Left lung (tissue), 10 donors: ENCODE results near the gene UGT1A9. TPM values are rescaled to one million over a fixed set of nuclear protein-coding genes. Genes with fewer than 3 reads are reported as not detected.

Source experiments
- ATAC-seq: fragments of 200-7000 bp; cut with Tn5 transposase; one replicate; pipeline ENCODE4 v1.9.1; 2020; ENCODE audit warnings: moderate library complexity
- DNase-seq, 4 donors: peaks; one replicate each; pipeline ENCODE4 v3.0.0-alpha.2; 2013 to 2020
- H3K27ac ChIP-seq, 2 donors: fragments of 200-600 bp; sonication (generic) in 1 of 2; one replicate each; pipeline versions ENCODE4 v1.5.0 to v1.8.0; 2020 to 2021
- H3K27me3 ChIP-seq, 2 donors: fragments of 200-600 bp; sonication (generic) in 1 of 2; one replicate each; pipeline versions ENCODE4 v1.5.0 to v1.8.0; 2020 to 2021
- H3K36me3 ChIP-seq, 2 donors: fragments of 200-600 bp; sonication (generic) in 1 of 2; one replicate each; pipeline versions ENCODE4 v1.5.0 to v1.8.0; 2020 to 2021
- H3K4me1 ChIP-seq, 2 donors: fragments of 200-600 bp; one replicate each; pipeline ENCODE4 v1.8.0; 2021
- H3K4me3 ChIP-seq, 2 donors: fragments of 200-600 bp; sonication (generic) in 1 of 2; one replicate each; pipeline versions ENCODE4 v1.5.0 to v1.8.0; 2020 to 2021; ENCODE audit warnings: mild to moderate bottlenecking in 1 of 2
- H3K9me3 ChIP-seq, 2 donors: fragments of 200-600 bp; sonication (generic) in 1 of 2; one replicate each; pipeline versions ENCODE4 v1.5.0 to v1.8.0; 2020 to 2021
- intact Hi-C, 2 donors: fragments of 100-400 bp; cut with DNase I; formaldehyde crosslinking; loops; one replicate each; pipeline versions ENCODE4 v1.11.2 to v1.14.2; 2022
- polyA plus RNA-seq, 6 donors: library from polyadenylated mRNA; unstranded; fragments of 120-200 nt; gene quantifications; one replicate each; pipeline ENCODE4 v1.2.1, GENCODE V29; 2013; ENCODE audit not compliant: insufficient read length in 6 of 6
- total RNA-seq, 2 donors: library from RNA; stranded (reverse); fragmentation: NEBNext Ultra II Directional; extraction: Animal tissue kit (Norgen Biotek cat#: 25700); gene quantifications; one replicate each; pipeline ENCODE4 v1.2.1, GENCODE V29; 2021
- TF ChIP-seq, protein P1 (sequence below), 2 donors: fragments of 200-600 bp; sonication (generic) in 1 of 2; IDR thresholded peaks; one replicate each; pipeline versions ENCODE4 v1.5.0 to v1.8.0; 2021; ENCODE audit warnings: antibody characterized with exemption in 2 of 2
- donor health status: DM: no; HTN: yes; CAD: no.
- donor health status: DM: no; HTN: no; CAD: no.

UGT1A9 gene
- total and polyA plus RNA-seq, 8 donors: not detected

DNA sequence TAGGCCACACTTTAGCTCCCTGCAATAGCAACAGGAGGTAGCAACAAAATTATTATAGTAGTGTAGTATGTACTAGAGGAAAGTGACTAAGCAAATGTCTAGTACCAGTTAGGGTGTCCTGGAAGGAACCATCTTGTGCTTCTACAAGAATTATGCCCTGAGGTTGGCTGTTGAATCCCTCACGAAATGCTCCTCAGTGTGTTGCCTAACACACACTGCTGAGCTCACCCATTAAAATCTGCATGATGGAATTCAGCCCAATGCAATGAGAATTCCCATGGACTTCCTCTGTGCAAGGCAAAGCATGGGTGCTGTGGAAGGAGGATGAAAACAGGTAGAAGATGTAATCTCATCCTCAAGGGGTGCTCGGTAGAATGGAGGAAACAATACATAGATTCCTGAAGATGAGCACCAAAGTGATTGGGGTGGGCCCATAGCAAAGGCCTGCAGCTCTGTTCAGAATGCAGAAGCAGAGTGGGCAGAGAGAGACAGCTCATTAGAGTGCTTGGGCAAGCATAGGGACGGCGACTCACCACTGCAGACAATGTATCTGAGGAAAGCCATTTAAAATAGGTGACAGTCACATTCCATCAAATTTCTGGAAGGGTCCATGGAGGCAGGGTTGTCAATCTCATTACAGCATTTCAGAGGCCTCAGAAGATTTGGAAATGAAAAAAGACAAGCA lies 8.8 kb downstream of the UGT1A9 start:
- Histone ChIP-seq H3K4me1 (no peaks in the 10 kb centered on the region), H3K9me3 (no peaks in the 10 kb centered on the region), H3K27ac (no peak overlapping the region), H3K4me3 (no peak overlapping the region), H3K27me3 (no peaks in the 10 kb centered on the region), H3K36me3 (no peaks in the 10 kb centered on the region)
- TF ChIP-seq, protein P1, sequence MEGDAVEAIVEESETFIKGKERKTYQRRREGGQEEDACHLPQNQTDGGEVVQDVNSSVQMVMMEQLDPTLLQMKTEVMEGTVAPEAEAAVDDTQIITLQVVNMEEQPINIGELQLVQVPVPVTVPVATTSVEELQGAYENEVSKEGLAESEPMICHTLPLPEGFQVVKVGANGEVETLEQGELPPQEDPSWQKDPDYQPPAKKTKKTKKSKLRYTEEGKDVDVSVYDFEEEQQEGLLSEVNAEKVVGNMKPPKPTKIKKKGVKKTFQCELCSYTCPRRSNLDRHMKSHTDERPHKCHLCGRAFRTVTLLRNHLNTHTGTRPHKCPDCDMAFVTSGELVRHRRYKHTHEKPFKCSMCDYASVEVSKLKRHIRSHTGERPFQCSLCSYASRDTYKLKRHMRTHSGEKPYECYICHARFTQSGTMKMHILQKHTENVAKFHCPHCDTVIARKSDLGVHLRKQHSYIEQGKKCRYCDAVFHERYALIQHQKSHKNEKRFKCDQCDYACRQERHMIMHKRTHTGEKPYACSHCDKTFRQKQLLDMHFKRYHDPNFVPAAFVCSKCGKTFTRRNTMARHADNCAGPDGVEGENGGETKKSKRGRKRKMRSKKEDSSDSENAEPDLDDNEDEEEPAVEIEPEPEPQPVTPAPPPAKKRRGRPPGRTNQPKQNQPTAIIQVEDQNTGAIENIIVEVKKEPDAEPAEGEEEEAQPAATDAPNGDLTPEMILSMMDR (IDR thresholded peaks at IDR 0.05): no peak
- ATAC-seq: no peak
- intact Hi-C loops: no loop called here
- no peak for DNase-seq

DNA sequence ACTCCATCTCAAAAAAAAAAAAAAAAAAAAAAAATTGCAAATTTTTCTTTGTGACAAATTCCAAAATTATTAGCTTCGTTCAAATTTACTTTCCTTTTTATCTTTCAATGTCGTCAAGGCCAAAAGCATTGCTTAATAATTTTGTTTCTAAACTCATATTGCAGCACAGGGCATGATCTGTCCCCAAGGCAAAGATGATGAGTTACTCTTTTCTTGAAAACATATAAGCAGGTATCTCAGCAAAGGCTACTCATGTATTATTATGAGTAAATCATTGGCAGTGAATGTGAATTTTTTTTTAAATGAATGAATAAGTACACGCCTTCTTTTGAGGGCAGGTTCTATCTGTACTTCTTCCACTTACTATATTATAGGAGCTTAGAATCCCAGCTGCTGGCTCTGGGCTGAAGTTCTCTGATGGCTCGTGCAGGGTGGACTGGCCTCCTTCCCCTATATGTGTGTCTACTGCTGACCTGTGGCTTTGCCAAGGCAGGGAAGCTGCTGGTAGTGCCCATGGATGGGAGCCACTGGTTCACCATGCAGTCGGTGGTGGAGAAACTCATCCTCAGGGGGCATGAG lies 9.9 kb downstream of the UGT1A9 start, which contains the start of gene UGT1A7:
Gene UGT1A7, plus strand, starts transcription at position 381 of the 579 bp plus-strand sequence. Its CDS starts 37 bp downstream, at position 418.
- intact Hi-C loops: no loop called here
- H3K36me3 ChIP-seq: no peaks in the 10 kb centered on the region
- ATAC-seq (no peak), DNase-seq (no peak)
- TF ChIP-seq, protein P1 (IDR thresholded peaks at IDR 0.05): no peak
- H3K9me3 ChIP-seq: no peaks in the 10 kb centered on the region
- no peak within 1 kb of the TSS for H3K27ac ChIP-seq
- no peaks in the 10 kb centered on the region for H3K27me3 ChIP-seq
- no peaks in the 10 kb centered on the region for H3K4me1 ChIP-seq
- no peak within 1 kb of the TSS for H3K4me3 ChIP-seq

DNA sequence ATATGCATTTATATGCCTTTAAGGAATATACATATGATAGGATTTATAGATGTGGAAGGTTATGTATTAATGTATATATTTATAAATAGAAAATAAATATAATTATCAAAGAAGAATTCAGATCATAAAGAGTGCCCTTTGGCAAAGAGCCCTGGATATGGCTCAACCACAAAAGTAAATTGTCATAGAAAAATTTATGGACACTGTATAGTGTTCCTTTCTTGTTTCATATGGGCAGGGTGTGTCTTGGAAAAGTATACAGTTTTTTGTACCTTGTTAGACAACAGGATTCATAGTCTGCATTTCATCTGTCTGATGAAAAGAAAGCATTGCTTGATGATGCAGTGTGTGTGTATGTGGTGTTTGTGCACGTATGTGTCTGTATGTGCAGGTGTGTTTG lies 12.9 kb downstream of the UGT1A9 start:
- no peak overlapping the region for H3K27ac ChIP-seq
- intact Hi-C loops: no loop called here
- ATAC-seq: no peak
- no peaks in the 10 kb centered on the region for H3K36me3 ChIP-seq
- TF ChIP-seq, protein P1 (IDR thresholded peaks at IDR 0.05): no peak
- H3K4me1 ChIP-seq: no peaks in the 10 kb centered on the region
- no peaks in the 10 kb centered on the region for H3K9me3 ChIP-seq
- no peaks in the 10 kb centered on the region for H3K27me3 ChIP-seq
- no peak for DNase-seq
- H3K4me3 ChIP-seq: no peak overlapping the region

DNA sequence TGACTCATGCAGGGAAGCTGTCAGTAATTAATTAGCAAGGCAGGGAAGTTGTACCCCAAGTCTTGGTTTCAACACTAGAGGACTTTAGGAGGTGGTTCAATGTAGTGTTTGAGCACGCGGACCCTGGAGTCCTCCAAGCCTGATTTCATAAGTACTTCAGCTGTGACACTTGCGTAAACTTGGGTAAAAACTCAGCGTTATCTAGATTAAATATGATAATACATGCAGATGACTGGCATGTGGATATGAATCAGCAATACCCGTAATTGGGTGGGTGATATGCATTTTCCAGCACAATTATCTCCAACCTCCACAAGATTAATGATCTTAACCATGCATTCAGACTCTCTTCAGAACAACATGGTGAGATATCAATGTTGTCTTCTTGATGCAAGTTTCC lies 15.2 kb downstream of the UGT1A9 start:
- TF ChIP-seq, protein P1 (IDR thresholded peaks at IDR 0.05): no peak
- DNase-seq (no peak), ATAC-seq (no peak)
- intact Hi-C loops: no loop called here
- Histone ChIP-seq H3K9me3 (no peaks in the 10 kb centered on the region), H3K36me3 (no peaks in the 10 kb centered on the region), H3K4me3 (no peak overlapping the region), H3K27me3 (no peaks in the 10 kb centered on the region), H3K27ac (no peak overlapping the region), H3K4me1 (no peaks in the 10 kb centered on the region)

DNA sequence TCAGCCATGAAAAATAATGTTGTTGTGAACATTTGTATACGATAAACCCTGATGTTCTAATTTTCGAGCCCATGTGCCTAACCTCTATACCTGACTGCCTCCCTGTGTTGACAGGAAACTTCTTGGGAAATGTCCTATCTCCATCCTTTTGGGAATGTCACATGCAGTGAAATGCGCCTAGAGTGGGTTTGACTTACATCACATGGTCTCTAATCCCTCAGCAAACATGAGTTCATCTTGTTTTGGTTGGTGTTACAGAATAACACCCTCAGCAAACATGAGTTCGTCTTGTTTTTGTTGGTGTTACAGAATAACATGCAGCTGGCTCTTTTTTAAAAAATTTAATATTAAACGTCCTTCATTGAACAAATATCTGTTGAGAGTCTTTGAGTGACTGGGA lies 16.6 kb downstream of the UGT1A9 start:
- H3K4me1 ChIP-seq: no peaks in the 10 kb centered on the region
- no peak for ATAC-seq
- H3K27me3 ChIP-seq: no peaks in the 10 kb centered on the region
- intact Hi-C loops: no loop called here
- TF ChIP-seq, protein P1 (IDR thresholded peaks at IDR 0.05): no peak
- H3K4me3 ChIP-seq: no peak overlapping the region
- no peak overlapping the region for H3K27ac ChIP-seq
- DNase-seq: no peak
- H3K36me3 ChIP-seq: no peaks in the 10 kb centered on the region
- no peaks in the 10 kb centered on the region for H3K9me3 ChIP-seq
